ENCODE results near the gene COX4I1. TPM values are rescaled to one million over a fixed set of nuclear protein-coding genes. Genes with fewer than 3 reads are reported as not detected.
"Not testable (repeated sequence)": the region's sequence is repeated elsewhere in the genome, so short reads cannot be mapped to it uniquely, and the experiment has no call there.

The COX4I1 gene
- total RNA-seq, 1 experiment from 2014 or later = 429 TPM

DNA sequence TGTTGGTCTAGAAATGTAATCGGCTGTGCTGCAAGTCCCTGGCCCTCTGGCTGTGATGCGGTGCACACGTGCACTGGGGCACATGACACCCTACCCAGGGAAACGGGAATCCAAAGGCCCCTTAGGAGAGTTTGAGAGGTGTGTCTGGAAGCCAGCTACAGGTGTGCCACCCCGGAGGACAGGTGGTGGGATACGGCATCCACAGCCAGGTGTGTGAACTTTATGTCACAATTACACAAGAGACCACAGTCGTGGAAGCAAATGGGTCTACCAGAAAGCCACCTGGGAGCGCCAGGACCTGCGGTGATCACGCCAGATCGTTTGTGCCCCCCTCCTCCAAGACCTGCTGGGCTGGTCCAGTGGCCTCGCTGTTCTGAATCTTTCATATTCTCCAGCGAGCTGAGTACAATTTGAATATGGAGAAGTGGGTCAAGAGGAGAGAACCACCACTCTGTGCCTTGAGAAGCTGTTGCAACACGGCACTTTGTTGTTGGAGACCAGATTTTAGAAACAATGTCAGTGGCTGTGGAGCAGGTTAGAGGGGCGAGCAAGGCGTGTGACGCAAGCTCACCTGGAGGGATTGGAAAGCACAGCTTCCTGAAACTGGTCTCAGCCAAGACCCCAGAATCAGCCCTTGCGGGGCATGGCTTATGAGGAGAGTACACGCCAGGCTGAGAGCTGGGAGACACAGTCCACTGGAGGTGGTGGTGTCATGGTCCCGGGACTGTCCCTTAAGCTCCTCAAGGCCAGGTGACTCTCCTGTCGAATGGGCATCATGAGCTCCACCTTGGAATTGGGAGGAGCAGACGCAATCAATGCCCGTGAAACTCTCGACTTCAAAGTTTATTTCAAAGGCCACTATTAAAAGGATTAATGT, 37.4 kb downstream of the COX4I1 start:
- no peaks in the 10 kb centered on the region for H3K4me1 ChIP-seq (ENCODE audit: control insufficient read depth, insufficient read depth, low read length)
- BruUV-seq (replicated peaks) = no TSS peak
- no peak overlapping the region for H3K4me3 ChIP-seq (ENCODE audit: low read depth in 2 of 2, low read length in 2 of 2)
- ChIA-PET CTCF (no interaction called here), POLR2A (no interaction called here)
- TF ChIP-seq SIN3A (IDR thresholded peaks at IDR 0.05; ENCODE audit: borderline replicate concordance, insufficient read depth, low read depth, low read length) = no peak
- TF ChIP-seq, protein P1, sequence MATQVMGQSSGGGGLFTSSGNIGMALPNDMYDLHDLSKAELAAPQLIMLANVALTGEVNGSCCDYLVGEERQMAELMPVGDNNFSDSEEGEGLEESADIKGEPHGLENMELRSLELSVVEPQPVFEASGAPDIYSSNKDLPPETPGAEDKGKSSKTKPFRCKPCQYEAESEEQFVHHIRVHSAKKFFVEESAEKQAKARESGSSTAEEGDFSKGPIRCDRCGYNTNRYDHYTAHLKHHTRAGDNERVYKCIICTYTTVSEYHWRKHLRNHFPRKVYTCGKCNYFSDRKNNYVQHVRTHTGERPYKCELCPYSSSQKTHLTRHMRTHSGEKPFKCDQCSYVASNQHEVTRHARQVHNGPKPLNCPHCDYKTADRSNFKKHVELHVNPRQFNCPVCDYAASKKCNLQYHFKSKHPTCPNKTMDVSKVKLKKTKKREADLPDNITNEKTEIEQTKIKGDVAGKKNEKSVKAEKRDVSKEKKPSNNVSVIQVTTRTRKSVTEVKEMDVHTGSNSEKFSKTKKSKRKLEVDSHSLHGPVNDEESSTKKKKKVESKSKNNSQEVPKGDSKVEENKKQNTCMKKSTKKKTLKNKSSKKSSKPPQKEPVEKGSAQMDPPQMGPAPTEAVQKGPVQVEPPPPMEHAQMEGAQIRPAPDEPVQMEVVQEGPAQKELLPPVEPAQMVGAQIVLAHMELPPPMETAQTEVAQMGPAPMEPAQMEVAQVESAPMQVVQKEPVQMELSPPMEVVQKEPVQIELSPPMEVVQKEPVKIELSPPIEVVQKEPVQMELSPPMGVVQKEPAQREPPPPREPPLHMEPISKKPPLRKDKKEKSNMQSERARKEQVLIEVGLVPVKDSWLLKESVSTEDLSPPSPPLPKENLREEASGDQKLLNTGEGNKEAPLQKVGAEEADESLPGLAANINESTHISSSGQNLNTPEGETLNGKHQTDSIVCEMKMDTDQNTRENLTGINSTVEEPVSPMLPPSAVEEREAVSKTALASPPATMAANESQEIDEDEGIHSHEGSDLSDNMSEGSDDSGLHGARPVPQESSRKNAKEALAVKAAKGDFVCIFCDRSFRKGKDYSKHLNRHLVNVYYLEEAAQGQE (IDR thresholded peaks at IDR 0.05; ENCODE audit: insufficient read depth in 1 of 2, low read depth in 2 of 2, low read length in 1 of 2) = no peak
- TF ChIP-seq POLR2AphosphoS5 (IDR thresholded peaks at IDR 0.05; ENCODE audit: low read depth, low read length) = no peak
- TF ChIP-seq TCF7L2 (IDR thresholded peaks at IDR 0.05; ENCODE audit: low read depth, low read length) = no peak
- TF ChIP-seq, protein P2, sequence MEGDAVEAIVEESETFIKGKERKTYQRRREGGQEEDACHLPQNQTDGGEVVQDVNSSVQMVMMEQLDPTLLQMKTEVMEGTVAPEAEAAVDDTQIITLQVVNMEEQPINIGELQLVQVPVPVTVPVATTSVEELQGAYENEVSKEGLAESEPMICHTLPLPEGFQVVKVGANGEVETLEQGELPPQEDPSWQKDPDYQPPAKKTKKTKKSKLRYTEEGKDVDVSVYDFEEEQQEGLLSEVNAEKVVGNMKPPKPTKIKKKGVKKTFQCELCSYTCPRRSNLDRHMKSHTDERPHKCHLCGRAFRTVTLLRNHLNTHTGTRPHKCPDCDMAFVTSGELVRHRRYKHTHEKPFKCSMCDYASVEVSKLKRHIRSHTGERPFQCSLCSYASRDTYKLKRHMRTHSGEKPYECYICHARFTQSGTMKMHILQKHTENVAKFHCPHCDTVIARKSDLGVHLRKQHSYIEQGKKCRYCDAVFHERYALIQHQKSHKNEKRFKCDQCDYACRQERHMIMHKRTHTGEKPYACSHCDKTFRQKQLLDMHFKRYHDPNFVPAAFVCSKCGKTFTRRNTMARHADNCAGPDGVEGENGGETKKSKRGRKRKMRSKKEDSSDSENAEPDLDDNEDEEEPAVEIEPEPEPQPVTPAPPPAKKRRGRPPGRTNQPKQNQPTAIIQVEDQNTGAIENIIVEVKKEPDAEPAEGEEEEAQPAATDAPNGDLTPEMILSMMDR (IDR thresholded peaks at IDR 0.05) = no peak
- no peak for DNase-seq (ENCODE audit: low read depth, low spot score)
- no peak for ATAC-seq
- H3K27me3 ChIP-seq (ENCODE audit: control insufficient read depth, insufficient read depth, low read length) = 0 out of 2 replicates have a peak, but pooled peaks cover 2% of the 10 kb centered on the region
- intact Hi-C loops (cut with micrococcal nuclease; ENCODE audit: unreplicated experiment) (no loop called here), in situ Hi-C loops (cut with HindIII; ENCODE audit: low pct_unique_long_range_greater_than_20kb, low sequenced_read_pairs) (no loop called here)
- no peaks in the 10 kb centered on the region for H3K9me3 ChIP-seq (ENCODE audit: control insufficient read depth, insufficient read depth, low read depth, low read length)
- no peaks in the 10 kb centered on the region for H3K36me3 ChIP-seq (ENCODE audit: control insufficient read depth, insufficient read depth, low read length)
- no peak overlapping the region for H3K27ac ChIP-seq (ENCODE audit: low read length)

DNA sequence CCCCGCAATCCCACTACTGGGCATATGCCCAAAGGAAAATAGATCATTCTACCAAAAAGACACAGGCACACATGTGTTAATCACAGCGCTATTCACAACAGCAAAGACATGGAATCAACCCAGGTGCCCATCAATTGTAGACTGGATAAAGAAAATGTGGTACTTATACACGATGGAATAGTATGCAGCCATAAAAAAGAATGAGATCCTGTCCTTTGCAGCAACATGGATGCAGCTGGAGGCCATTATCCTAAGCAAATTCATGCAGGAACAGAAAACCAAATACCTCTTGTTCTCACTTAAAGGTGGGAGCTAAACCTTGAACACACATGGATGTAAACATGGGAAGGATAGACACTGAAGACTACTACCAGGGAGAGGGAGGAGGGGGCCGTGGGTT, 38.2 kb downstream of the COX4I1 start:
- BruUV-seq (replicated peaks); H3K9me3 ChIP-seq (ENCODE audit: control insufficient read depth, insufficient read depth, low read depth, low read length); H3K4me1 ChIP-seq (ENCODE audit: control insufficient read depth, insufficient read depth, low read length); intact Hi-C loops (cut with micrococcal nuclease; ENCODE audit: unreplicated experiment); H3K27ac ChIP-seq (ENCODE audit: low read length); POLR2A ChIA-PET; ATAC-seq; H3K36me3 ChIP-seq (ENCODE audit: control insufficient read depth, insufficient read depth, low read length); H3K27me3 ChIP-seq (ENCODE audit: control insufficient read depth, insufficient read depth, low read length); in situ Hi-C loops (cut with HindIII; ENCODE audit: low pct_unique_long_range_greater_than_20kb, low sequenced_read_pairs); DNase-seq (ENCODE audit: low read depth, low spot score); CTCF ChIA-PET; H3K4me3 ChIP-seq (ENCODE audit: low read depth in 2 of 2, low read length in 2 of 2): not testable (repeated sequence)

DNA sequence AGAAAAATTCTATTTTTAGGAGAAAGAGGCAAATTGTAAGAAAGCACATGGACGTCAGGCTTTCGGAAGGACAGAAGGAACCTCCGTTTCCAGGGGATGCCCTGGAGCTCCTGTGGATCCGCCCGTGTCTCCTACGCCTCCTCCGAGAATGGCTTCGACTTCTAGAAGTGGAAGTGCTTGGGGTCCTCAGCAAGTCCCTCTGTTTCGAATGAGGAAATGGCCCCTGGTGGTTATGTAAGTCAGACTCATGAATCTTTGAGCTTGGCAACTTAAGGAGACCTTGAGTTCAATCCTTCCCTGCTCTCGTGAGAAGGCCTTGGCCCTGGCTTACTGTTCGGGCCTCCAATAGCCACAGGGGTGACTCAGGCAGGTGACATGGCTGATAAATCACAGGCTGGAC, 38.9 kb downstream of the COX4I1 start:
- TF ChIP-seq, protein P1 (IDR thresholded peaks at IDR 0.05; ENCODE audit: insufficient read depth in 1 of 2, low read depth in 2 of 2, low read length in 1 of 2) = no peak
- TF ChIP-seq, protein P2 (IDR thresholded peaks at IDR 0.05) = no peak
- POLR2A ChIA-PET = no interaction called here
- 0 out of 2 replicates have a peak, but pooled peaks cover 2% of the 10 kb centered on the region for H3K27me3 ChIP-seq (ENCODE audit: control insufficient read depth, insufficient read depth, low read length)
- no peaks in the 10 kb centered on the region for H3K4me1 ChIP-seq (ENCODE audit: control insufficient read depth, insufficient read depth, low read length)
- CTCF ChIA-PET = no interaction called here
- H3K9me3 ChIP-seq (ENCODE audit: control insufficient read depth, insufficient read depth, low read depth, low read length) = no peaks in the 10 kb centered on the region
- no peak for ATAC-seq
- no peaks in the 10 kb centered on the region for H3K36me3 ChIP-seq (ENCODE audit: control insufficient read depth, insufficient read depth, low read length)
- no peak overlapping the region for H3K4me3 ChIP-seq (ENCODE audit: low read depth in 2 of 2, low read length in 2 of 2)
- in situ Hi-C loops (cut with HindIII; ENCODE audit: low pct_unique_long_range_greater_than_20kb, low sequenced_read_pairs) (no loop called here), intact Hi-C loops (cut with micrococcal nuclease; ENCODE audit: unreplicated experiment) (no loop called here)
- DNase-seq (ENCODE audit: low read depth, low spot score) = no peak
- H3K27ac ChIP-seq (ENCODE audit: low read length) = no peak overlapping the region
- no TSS peak for BruUV-seq (replicated peaks)
